AG08396 (cell line): ENCODE measurements around the gene ACTL6B.
"Not testable (repeated sequence)": the region's sequence is repeated elsewhere in the genome, so short reads cannot be mapped to it uniquely, and the experiment has no call there.

Source experiments
- DNase-seq: peaks from one replicate; pipeline ENCODE4 v3.0.0; 2012; ENCODE audit warnings: low spot score, mixed read lengths

The ACTL6B gene

DNA sequence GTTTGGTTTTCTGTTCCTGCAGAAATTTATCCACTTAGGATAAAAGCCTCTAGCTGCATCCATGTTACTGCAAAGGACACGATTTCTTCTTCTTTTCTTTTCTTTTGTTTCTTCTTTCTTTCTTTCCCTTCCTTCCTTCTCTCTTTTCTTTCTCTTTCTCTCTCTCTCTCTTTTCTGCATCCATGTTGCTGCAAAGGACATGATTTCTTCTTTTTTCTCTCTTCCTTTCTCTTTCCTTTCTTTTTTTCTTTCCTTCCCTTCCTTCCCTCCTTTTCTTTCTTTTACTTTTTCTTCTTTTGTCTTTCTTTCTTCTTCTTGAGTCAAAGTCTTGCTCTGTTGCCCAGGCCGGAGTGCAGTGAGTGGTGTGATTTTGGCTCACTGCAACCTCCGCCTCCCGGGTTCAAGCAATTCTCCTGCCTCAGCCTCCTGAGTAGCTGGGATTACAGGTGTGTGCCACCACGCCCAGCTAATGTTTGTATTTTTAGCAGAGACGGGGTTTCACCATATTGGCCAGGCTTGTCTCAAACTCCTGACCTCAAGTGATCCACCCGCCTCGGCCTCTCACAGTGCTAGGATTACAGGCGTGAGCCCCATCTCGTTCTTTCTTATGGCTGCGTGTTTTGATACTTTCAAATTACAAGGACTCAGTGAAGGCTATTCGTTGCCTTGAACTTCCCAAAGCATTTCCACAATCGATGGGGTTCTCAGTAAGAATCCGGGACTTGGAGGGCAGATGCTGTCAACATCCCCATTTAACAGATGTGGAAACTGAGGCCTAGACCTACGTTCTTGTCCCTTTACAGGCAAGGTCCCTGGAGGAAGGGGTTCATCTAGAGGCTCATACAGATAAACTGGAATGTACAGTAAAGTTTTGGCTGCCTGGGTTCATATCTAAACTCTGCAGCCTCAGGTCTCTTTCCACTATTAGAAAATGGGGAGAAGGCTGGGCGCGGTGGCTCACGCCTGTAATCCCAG is 15.4 kb upstream of the ACTL6B start:
- DNase-seq, result no peak

- no peak for DNase-seq
Measured at GRCh38 chr7:100670074-100670473, 13.8 kb upstream of the ACTL6B start.

- not testable (repeated sequence) for DNase-seq
Measured at GRCh38 chr7:100669106-100669505, 12.9 kb upstream of the ACTL6B start.

DNA sequence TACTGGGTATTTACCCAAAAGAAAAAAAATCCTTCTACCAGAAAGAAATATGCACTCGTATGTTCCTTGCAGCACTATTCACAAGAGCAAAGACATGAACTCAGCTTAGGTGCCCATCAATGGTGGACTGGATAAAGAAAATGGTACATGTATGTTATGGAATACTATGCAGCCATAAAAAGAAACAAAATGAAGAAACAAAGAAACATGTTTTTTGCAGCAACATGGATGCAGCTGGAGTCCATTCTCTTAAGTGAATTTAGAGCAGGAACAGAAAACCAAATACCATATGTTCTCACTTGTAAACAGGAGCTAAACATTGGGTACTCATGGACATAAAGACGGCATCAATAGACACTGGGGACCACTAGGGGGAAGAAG is 11.8 kb upstream of the ACTL6B start:
- no peak for DNase-seq

GRCh38 chr7:100667331-100668068 is 11.3 kb upstream of the ACTL6B start:
- no peak for DNase-seq

DNA sequence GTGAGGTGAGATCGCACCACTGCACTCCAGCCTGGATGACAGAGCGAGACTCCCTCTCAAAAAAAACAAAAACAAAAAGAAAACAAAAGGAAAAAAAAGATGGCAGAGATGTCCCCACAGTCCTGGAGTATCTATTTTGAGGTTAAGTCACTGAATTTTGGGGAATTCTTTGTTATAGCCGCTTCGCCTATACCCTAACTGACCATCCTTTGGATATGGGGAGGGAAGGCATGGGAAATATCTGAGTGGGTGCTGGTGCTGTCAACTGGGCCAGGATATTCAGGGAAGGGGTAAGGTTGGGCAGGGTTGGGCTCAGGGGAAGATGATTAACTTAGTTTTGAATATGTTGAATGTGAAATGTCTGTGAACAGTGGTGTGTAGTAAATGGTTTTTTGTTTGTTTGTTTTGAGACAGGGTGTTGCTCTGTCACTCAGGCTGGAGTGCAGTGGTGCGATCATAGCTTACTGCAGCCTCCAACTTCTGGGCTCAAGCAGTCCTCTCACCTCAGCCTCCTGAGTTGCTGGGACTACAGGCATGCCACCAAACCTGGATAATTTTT is 9.0 kb upstream of the ACTL6B start:
- no peak for DNase-seq

GRCh38 chr7:100662194-100662776 is 6.0 kb upstream of the ACTL6B start:
- DNase-seq, result not testable (repeated sequence)

DNA sequence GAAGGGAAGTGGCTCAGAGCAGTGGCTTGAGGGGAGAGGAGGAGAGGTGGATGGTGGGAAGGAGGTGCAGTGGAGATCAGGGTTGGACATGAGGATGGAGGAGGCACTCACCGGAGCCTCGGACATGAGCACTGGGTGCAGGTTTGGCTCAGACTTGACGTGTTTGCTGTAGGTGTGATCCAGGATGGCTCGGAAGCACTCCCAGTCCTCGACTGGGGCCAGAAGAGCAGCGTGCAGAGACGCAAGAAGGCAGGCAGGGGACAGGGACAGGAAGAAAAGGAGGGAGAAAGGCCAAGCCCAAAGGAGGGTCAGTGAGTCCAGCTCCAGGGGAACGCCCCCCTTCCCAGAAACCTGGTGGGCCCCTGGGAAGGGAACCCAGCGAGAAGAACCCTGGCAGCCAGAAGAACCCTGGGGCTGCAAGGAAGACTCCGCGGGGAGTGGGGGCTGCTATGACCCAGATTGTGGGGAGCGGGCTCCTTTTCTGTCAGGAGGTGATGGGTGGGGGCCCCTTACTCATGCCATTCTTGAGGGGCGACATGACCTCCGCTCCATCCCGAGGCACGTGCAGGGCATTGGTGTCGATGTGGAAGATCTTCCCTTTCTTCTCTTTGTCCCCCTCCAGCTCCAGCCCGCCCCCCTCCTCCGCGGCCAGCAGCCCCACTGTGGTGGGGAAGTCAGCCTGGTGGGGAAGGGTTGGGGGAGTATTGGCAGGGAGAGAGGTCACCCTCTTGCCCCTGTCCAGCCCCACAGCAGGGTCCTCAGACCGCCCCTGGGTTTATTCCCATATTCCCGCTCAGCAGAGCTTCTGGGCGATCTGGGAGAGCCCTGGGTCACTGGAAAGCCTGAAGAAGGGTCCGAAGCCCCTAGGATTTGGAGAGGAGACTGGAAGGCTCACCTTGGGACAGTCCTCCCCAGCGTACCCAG is 1.1 kb downstream of the ACTL6B start:
- DNase-seq, result no peak

- DNase-seq, result no peak
Measured at GRCh38 chr7:100649826-100650565, 6.3 kb downstream of the ACTL6B start.

DNA sequence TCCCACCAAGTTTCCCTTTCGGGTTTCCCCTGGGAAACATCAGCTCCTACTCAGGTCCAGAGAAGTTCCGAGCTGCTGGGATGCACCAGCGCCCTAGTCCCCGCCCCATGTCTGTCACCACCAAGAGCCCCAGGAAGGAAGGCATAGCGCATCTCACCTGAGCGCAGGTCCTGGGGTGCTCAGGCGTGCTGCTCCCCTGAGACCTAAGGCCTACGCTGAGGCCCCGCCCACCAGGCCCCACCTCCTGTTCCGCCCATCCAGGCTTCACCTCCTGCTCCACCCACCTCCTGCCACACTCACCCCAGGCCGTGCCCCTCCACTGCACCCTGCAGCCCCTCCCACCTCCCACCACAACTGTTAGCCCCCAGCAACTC is 13.7 kb downstream of the ACTL6B start:
- no peak for DNase-seq

- no peak for DNase-seq
Measured at GRCh38 chr7:100641860-100642533, 14.3 kb downstream of the ACTL6B start.

GRCh38 chr7:100641463-100641859 is 14.8 kb downstream of the ACTL6B start, which contains the start of gene TFR2:
Gene TFR2, minus strand, starts transcription at chr7:100641552. Its CDS starts 43 bp downstream, at chr7:100641509.
- DNase-seq, result no peak

DNA sequence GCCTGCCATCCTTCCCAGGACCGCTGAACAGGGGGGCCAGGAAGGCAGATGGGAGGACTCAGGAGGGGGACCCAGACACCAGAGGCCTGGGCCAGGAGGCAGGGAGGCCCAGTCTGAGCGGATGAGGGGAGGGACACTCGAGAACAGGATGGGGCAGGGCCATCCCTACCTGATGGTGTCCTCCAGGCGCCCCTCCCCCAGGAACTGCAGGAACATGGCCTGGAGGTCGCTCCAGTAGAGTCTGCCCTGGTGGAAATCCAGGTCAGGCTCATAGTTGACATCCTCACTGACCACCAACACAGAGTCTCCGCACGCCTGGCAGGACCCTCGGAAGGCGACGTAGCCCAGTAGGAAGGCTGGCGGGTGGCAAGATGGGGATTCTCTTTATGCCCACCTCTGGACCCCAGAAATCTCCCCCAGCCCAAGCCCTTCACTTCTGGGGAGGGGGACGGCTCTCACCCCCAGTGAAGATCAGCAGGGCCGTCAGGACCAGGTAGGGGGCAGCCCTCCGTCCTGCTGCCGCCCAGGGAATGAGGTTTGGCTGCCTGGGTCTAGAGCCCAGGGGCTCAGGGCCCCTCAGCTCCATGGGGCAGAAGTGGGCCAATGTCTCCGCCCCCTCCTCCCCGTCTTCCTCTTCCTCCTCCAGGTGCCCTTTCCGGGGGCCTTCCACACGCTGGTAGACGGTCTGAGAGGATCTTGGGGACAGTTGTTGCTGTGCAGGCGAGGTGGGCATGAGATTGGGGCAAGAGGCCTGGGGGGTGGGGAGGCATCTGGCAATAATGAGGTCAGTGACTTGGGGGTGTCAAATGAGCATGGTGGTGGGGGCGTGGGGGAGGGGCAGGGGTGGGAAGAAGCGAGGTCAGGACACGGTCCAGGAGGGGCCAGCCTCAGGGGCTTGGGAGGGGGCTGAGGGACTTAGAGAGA is 15.5 kb downstream of the ACTL6B start:
- DNase-seq, result no peak

GRCh38 chr7:100639995-100640516 is 16.2 kb downstream of the ACTL6B start:
- no peak for DNase-seq

DNA sequence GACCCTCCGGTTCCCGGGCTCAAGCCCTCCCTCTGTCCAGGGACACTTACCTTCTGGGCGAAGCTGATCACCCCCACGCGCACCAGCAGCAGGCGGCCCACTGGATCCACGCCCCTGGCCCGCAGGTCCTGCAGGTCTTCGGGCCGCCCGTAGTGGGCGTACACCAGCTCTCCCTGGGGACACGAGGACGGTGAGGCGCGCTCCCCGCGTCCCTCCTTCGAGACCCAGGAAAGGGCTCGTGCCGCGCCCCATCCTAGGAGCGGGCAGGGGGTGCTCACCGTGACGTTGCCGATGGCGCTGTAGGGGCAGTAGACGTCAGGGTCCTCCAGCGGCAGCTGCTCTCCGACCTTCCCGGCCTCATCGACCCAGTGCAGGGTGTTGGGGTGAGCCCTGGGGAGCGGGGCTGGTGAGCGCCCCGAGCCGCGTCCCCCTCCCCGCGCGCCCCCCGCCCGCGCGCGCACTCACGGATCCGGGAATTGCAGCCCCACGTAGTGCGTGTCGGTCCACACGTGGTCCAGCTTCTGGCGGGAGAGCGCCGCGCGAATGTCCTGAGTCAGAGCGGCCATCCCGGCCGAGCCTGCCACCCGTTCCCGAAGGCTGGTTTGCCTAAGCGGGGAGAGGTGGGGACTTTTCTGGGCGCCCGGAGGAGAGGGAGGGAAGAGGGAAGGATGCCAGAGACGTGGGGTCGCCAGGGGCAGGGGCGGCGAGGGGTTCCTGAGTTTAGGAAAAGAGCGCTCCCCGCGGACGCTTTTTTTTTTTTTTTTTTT is 23.1 kb downstream of the ACTL6B start:
- no peak for DNase-seq

- DNase-seq, result no peak
Measured at GRCh38 chr7:100630066-100630465, 26.2 kb downstream of the ACTL6B start.

DNA sequence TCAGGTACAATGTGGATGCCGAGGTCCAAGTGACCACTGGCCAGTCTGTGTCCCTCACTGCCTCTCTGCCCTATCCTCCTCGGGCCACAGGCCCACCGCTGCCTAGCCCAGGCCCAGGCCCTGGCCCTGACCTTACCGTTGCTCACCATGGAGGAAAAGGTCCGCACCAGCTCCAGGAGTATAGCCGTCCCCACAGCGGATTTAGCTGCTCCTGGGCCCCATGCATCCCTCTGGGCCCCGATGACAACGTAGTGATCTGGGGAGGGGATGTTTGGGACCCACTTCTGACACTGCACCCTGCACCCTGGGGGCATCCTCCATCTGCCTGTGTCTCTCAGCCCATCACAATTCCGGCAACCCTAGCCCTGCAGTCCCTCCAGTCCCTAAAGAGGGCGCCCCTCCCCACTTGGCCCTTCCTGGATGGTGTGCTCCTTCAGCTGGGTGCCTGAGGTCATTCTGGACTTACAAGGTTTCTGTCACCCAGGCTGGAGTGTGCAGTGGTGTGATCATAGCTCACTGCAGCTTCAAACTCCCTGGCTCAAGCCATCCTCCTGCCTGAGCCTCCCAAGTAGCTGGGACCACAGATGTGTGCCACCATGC is 27.0 kb downstream of the ACTL6B start:
- DNase-seq, result no peak

GRCh38 chr7:100627238-100627549 is 29.1 kb downstream of the ACTL6B start:
- no peak for DNase-seq
